Uterus (tissue), 2 donors: ENCODE results near the gene RBMX2.

Experiments used
- POLR2A ChIP-seq, 2 donors: fragments of 450-650 bp; IDR thresholded peaks; one replicate each; pipeline ENCODE4 v1.6.1; 2016; ENCODE audit warnings: antibody characterized with exemption in 2 of 2, mild to moderate bottlenecking in 1 of 2, moderate library complexity in 1 of 2
- TF ChIP-seq, protein P1 (sequence below), 4 experiments: fragments of 200-600 bp in 2 of 4; fragments of 450-650 bp in 2 of 4; sonication (generic) in 2 of 4; IDR thresholded peaks; one replicate each; pipeline ENCODE4 v1.5.1; 2016 to 2019; ENCODE audit warnings: antibody characterized with exemption in 4 of 4, mild to moderate bottlenecking in 2 of 4, moderate library complexity in 1 of 4

- TF ChIP-seq, protein P1, sequence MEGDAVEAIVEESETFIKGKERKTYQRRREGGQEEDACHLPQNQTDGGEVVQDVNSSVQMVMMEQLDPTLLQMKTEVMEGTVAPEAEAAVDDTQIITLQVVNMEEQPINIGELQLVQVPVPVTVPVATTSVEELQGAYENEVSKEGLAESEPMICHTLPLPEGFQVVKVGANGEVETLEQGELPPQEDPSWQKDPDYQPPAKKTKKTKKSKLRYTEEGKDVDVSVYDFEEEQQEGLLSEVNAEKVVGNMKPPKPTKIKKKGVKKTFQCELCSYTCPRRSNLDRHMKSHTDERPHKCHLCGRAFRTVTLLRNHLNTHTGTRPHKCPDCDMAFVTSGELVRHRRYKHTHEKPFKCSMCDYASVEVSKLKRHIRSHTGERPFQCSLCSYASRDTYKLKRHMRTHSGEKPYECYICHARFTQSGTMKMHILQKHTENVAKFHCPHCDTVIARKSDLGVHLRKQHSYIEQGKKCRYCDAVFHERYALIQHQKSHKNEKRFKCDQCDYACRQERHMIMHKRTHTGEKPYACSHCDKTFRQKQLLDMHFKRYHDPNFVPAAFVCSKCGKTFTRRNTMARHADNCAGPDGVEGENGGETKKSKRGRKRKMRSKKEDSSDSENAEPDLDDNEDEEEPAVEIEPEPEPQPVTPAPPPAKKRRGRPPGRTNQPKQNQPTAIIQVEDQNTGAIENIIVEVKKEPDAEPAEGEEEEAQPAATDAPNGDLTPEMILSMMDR (IDR thresholded peaks at IDR 0.05) = no peak
- no peak for TF ChIP-seq POLR2A (IDR thresholded peaks at IDR 0.05)
Measured at GRCh38 chrX:130418740-130419139, 17.0 kb downstream of the RBMX2 start.
